IMR-90 (cell line): ENCODE results near the gene EXOC1L.

ENCODE experiments used
- BHLHE40 ChIP-seq: fragments of 150-350 bp; IDR thresholded peaks from 2 replicates; pipeline ENCODE4 v1.6.1; 2016; ENCODE audit warnings: mild to moderate bottlenecking, low read depth, low read length
- CEBPB ChIP-seq: IDR thresholded peaks from 2 replicates; pipeline ENCODE4 v1.6.1; 2012; ENCODE audit warnings: low read depth, low read length, improper control_type of control experiment
- CHD1 ChIP-seq: IDR thresholded peaks from 2 replicates; pipeline ENCODE4 v1.6.1; 2012; ENCODE audit warnings: low read depth, low read length, improper control_type of control experiment
- CTCF ChIP-seq: conservative IDR thresholded peaks from 2 replicates; pipeline ENCODE4 v1.5.1; 2012; ENCODE audit warnings: mild to moderate bottlenecking, low read depth, low read length, improper control_type of control experiment
- FOS ChIP-seq: fragments of 150-350 bp; IDR thresholded peaks from 2 replicates; pipeline ENCODE4 v1.6.1; 2016; ENCODE audit warnings: low read depth, low read length
- MAFK ChIP-seq: IDR thresholded peaks from 2 replicates; pipeline ENCODE4 v1.6.1; 2012; ENCODE audit warnings: low read depth, low read length, improper control_type of control experiment
- MAZ ChIP-seq: IDR thresholded peaks from 2 replicates; pipeline ENCODE4 v1.6.1; 2012; ENCODE audit warnings: low read depth, mild to moderate bottlenecking, low read length, improper control_type of control experiment, moderate library complexity, borderline replicate concordance
- MXI1 ChIP-seq: IDR thresholded peaks from 2 replicates; pipeline ENCODE4 v1.6.1; 2012; ENCODE audit warnings: low read depth, mild to moderate bottlenecking, low read length, moderate library complexity, borderline replicate concordance
- POLR2A ChIP-seq: IDR thresholded peaks from 2 replicates; pipeline ENCODE4 v1.6.1; 2012; ENCODE audit warnings: mild to moderate bottlenecking, low read depth, low read length
- RAD21 ChIP-seq: IDR thresholded peaks from 2 replicates; pipeline ENCODE4 v1.6.1; 2012; ENCODE audit warnings: low read length, improper control_type of control experiment
- RCOR1 ChIP-seq: IDR thresholded peaks from 2 replicates; pipeline ENCODE4 v1.6.1; 2012; ENCODE audit warnings: mild to moderate bottlenecking, low read length, improper control_type of control experiment; ENCODE audit not compliant: insufficient replicate concordance
- RFX5 ChIP-seq: IDR thresholded peaks from 2 replicates; pipeline ENCODE4 v1.8.0; 2012; ENCODE audit warnings: low read depth, mild to moderate bottlenecking, low read length, moderate library complexity
- SMC3 ChIP-seq: fragments of 150-350 bp; IDR thresholded peaks from 2 replicates; pipeline ENCODE4 v1.6.1; 2016; ENCODE audit warnings: low read depth, mild to moderate bottlenecking, antibody characterized with exemption, low read length, moderate library complexity
- USF2 ChIP-seq: fragments of 150-350 bp; IDR thresholded peaks from 2 replicates; pipeline ENCODE4 v1.6.1; 2017; ENCODE audit warnings: mild to moderate bottlenecking, antibody characterized with exemption, low read length, low read depth

GRCh38 chr4:55868581-55869090 lies 49.0 kb downstream of the EXOC1L start:
- TF ChIP-seq CTCF (no peak), RCOR1 (no peak), RFX5 (no peak), RAD21 (no peak), MXI1 (no peak), FOS (no peak), POLR2A (no peak), CEBPB (no peak), BHLHE40 (no peak), SMC3 (no peak), MAZ (no peak), CHD1 (no peak), USF2 (no peak), MAFK (no peak)
